OCI-LY3 (cell line): Measurements from ENCODE around the gene OR5H6.

ENCODE experiments used
- EZH2phosphoT487 ChIP-seq: fragments of 200-600 bp; shearing (Covaris generic); IDR thresholded peaks from 2 replicates; pipeline ENCODE4 v1.6.1; 2018; ENCODE audit warnings: antibody characterized with exemption, mixed run types, low read depth
- TF ChIP-seq, protein P1 (sequence below): fragments of 200-600, 300-600 bp; sonication (generic); IDR thresholded peaks from 2 replicates; pipeline ENCODE4 v1.5.1; 2014; ENCODE audit warnings: antibody characterized with exemption, low read length, low read depth

DNA sequence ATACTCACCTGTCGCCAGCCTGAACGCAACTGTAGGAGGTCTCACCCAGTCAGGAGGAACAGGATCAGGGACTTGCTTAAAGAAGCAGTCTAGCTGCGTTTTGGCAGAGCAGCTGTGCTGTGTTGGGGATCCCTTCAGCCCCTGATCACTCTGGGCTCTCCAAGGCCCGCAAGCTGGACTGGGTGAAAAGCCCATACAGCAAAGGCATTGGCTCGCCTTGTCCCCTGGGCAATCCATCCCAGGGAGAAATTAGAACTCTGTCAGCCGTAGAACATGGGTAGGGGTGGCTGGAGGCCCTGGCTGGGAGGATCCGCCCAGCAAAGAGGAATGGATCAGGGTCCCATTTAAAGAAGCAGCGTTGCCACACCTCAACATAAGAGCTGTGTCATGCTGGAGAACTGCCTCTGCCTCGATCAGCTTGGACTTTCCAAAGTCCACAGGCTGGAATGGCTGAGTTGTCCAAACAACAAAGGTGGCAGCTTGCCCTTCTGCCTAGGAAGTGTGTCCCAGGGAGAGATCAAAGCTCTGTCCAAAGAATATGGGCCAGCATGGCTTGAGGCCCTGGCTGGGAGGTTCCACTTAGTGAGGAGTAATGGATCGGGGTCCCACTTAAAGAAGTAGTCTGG, 27.4 kb downstream of the OR5H6 start:
- TF ChIP-seq, protein P1, sequence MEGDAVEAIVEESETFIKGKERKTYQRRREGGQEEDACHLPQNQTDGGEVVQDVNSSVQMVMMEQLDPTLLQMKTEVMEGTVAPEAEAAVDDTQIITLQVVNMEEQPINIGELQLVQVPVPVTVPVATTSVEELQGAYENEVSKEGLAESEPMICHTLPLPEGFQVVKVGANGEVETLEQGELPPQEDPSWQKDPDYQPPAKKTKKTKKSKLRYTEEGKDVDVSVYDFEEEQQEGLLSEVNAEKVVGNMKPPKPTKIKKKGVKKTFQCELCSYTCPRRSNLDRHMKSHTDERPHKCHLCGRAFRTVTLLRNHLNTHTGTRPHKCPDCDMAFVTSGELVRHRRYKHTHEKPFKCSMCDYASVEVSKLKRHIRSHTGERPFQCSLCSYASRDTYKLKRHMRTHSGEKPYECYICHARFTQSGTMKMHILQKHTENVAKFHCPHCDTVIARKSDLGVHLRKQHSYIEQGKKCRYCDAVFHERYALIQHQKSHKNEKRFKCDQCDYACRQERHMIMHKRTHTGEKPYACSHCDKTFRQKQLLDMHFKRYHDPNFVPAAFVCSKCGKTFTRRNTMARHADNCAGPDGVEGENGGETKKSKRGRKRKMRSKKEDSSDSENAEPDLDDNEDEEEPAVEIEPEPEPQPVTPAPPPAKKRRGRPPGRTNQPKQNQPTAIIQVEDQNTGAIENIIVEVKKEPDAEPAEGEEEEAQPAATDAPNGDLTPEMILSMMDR, result no peak
- TF ChIP-seq EZH2phosphoT487, result no peak
